Progenitor cell of endocrine pancreas (in vitro differentiated cells): ENCODE results near the gene APH1B. TPM values are rescaled to one million over a fixed set of nuclear protein-coding genes. Genes with fewer than 3 reads are reported as not detected.

ENCODE experiments used
- DNase-seq: peaks from one replicate; pipeline ENCODE4 v3.0.0; 2021; ENCODE audit warnings: low spot score; ENCODE audit not compliant: unreplicated experiment
- H3K27ac Mint-ChIP-seq: 2 replicates; pipeline ENCODE4 v1.8.0; 2021; ENCODE audit warnings: mild to moderate bottlenecking, moderate library complexity, mixed read lengths
- H3K27me3 Mint-ChIP-seq: 2 replicates; pipeline ENCODE4 v1.8.0; 2021; ENCODE audit warnings: mixed read lengths
- H3K36me3 Mint-ChIP-seq: 2 replicates; pipeline ENCODE4 v1.8.0; 2022; ENCODE audit warnings: mixed read lengths; ENCODE audit not compliant: insufficient read depth
- H3K4me1 Mint-ChIP-seq: 2 replicates; pipeline ENCODE4 v1.8.0; 2021; ENCODE audit warnings: low read depth, mixed read lengths
- H3K4me3 Mint-ChIP-seq: 2 replicates; pipeline ENCODE4 v1.8.0; 2021; ENCODE audit warnings: low read depth, mild to moderate bottlenecking, moderate library complexity, mixed read lengths
- H3K9me3 Mint-ChIP-seq: 2 replicates; pipeline ENCODE4 v1.8.0; 2021; ENCODE audit warnings: low read depth, mixed read lengths
- CTCF ChIP-seq: fragments of 200-600 bp; sonication (generic); IDR thresholded peaks from one replicate; pipeline ENCODE4 v1.5.0; 2021; ENCODE audit warnings: antibody characterized with exemption, mild to moderate bottlenecking; ENCODE audit not compliant: unreplicated experiment
- total RNA-seq: library from RNA; stranded (reverse); gene quantifications from 2 replicates; pipeline ENCODE4 v1.2.1, GENCODE V29; 2021

APH1B gene
- total RNA-seq, 1 donor from 2014 or later, result 17.6 TPM

DNA sequence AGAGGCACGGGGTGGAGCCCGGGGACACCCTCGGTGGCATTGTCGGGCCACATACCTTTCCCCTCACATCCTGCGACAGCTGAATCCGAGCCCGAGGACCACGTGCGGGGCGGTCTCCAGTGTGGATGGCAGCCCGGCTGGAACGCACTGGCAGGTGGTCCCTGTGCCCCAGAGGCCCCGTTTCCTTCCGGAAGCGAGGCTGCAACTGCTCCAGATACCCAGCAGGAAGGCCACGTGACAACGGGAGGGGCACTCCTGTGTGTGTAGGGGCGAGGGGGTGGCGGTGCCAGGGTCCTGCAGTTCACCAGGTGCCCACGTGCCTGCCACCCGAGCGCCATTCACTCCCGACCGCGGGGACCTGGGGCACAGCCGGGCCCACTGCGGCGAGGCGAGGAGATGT lies 44.1 kb downstream of the APH1B start:
- Mint-ChIP-seq H3K27ac (no peak overlapping the region), H3K36me3 (no peaks in the 10 kb centered on the region), H3K4me3 (no peak overlapping the region), H3K27me3 (peaks cover 5% of the 10 kb centered on the region), H3K4me1 (no peaks in the 10 kb centered on the region), H3K9me3 (peaks cover 3% of the 10 kb centered on the region)
- no peak for DNase-seq
- TF ChIP-seq CTCF, result no peak

GRCh38 chr15:63322541-63322940 lies 45.1 kb downstream of the APH1B start:
- DNase-seq, result no peak
- Mint-ChIP-seq H3K4me3 (no peak overlapping the region), H3K27ac (no peak overlapping the region), H3K27me3 (peaks cover 5% of the 10 kb centered on the region), H3K9me3 (peaks cover 3% of the 10 kb centered on the region), H3K4me1 (no peaks in the 10 kb centered on the region), H3K36me3 (no peaks in the 10 kb centered on the region)
- TF ChIP-seq CTCF, result no peak

DNA sequence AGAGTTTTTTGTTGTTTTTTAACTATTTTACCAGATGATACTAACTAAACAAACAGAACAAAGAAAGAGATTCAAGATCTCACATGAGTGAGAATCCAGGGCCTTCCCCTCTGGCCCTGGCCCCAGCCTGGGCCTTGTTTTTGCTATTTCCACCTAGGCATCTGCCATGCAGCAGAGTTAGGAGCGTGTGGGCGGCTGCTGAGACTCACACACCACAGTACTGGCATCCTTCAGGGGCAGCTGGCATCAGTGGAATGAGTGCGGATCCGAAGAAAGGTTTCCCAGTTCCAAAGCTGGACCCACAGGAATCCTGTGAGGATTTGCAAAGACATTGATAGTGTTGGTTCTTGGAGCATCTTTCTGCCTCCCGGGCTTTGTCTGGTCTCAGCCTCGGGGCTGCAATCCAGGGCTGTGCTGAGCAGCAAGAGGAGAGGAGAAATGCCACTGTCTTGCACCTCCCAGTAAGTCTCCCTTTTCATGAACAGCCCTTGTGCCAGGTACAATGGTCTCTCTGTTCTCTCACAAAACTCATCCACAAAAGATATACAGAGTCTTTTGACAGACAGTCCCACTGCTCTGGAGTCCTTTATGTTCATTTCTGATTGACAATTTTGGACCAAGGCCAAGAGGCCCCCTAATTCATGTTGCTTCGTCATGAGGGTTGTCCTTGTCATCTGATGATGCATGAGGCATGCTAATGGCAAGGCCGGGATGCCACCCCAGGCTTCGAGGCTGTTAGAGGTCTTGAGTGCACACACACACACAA lies 46.6 kb downstream of the APH1B start:
- no peak for DNase-seq
- peaks cover 9% of the 10 kb centered on the region for H3K27me3 Mint-ChIP-seq
- H3K36me3 Mint-ChIP-seq, result no peaks in the 10 kb centered on the region
- H3K4me3 Mint-ChIP-seq, result no peak overlapping the region
- H3K27ac Mint-ChIP-seq, result no peak overlapping the region
- H3K9me3 Mint-ChIP-seq, result no peaks in the 10 kb centered on the region
- no peaks in the 10 kb centered on the region for H3K4me1 Mint-ChIP-seq
- TF ChIP-seq CTCF, result no peak

- H3K27me3 Mint-ChIP-seq, result peaks cover 9% of the 10 kb centered on the region
- H3K36me3 Mint-ChIP-seq, result no peaks in the 10 kb centered on the region
- H3K27ac Mint-ChIP-seq, result no peak overlapping the region
- H3K4me3 Mint-ChIP-seq, result no peak overlapping the region
- no peaks in the 10 kb centered on the region for H3K9me3 Mint-ChIP-seq
- TF ChIP-seq CTCF, result no peak
- DNase-seq, result no peak
- no peaks in the 10 kb centered on the region for H3K4me1 Mint-ChIP-seq
These were observed 47.4 kb downstream of the APH1B start for GRCh38 chr15:63324770-63325169.

GRCh38 chr15:63327648-63328421 lies 50.4 kb downstream of the APH1B start:
- H3K4me3 Mint-ChIP-seq, result no peak overlapping the region
- H3K9me3 Mint-ChIP-seq, result no peaks in the 10 kb centered on the region
- no peaks in the 10 kb centered on the region for H3K36me3 Mint-ChIP-seq
- H3K4me1 Mint-ChIP-seq, result no peaks in the 10 kb centered on the region
- DNase-seq, result no peak
- peaks cover 17% of the 10 kb centered on the region for H3K27me3 Mint-ChIP-seq
- no peak overlapping the region for H3K27ac Mint-ChIP-seq
- no peak for TF ChIP-seq CTCF
